ENCODE measurements around the gene SLC26A2.

The SLC26A2 gene

DNA sequence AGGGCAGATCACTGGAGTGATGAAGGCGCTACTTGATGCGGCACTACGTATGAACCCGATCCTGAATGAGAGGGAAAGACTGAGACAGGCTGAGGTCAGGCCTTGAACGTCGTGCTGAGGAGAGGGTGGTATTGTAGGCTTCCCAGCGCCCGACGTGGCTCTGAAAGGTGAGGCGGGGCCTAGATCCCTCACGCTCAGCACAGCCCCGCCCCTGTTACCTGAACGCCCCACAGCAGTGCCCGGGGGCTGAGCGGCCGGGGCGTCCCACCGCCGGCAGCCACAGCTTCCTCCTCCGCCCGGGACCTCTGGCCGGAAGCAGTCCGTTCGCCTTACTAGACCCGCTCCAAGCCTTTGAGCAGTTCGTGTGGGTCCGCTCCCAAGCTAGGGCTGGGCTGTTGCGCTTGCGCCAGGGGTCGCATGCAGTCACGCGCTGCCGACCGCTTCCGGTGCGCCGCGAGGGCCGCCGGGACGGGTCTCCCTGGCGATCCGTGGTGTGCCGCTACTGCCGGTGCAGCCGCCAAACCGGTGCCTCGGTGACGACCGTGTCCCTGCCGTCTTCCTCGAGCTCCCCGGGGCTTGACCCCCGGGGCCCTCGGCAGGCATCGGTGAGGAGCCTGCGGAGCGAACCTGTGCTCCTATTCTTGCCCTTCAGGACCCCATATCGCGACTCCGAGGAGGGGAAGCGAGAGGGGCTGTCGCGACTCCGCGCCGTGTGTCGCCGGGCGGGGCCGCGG, 39.9 kb downstream of the SLC26A2 start, which contains the start of the genes HMGXB3 and TIGD6:
TSS of gene HMGXB3 (plus strand) at position 484 of the 734 bp plus-strand sequence. CDS start 4,114 bp downstream, outside the sequence.
TSS of gene TIGD6 (minus strand) at position 399 of the 734 bp plus-strand sequence. CDS start 4,306 bp downstream, outside the sequence.
- no peaks in the 10 kb centered on the region for H3K9me3 Mint-ChIP-seq (ENCODE audit: low read depth)
- peak within 1 kb of the TSS; percentile 96 for H3K4me3 Mint-ChIP-seq
- no peaks in the 10 kb centered on the region for H3K27me3 Mint-ChIP-seq
- H3K36me3 Mint-ChIP-seq = peaks cover 6% of the 10 kb centered on the region
- H3K4me1 Mint-ChIP-seq (ENCODE audit: low read depth) = peaks cover 47% of the 10 kb centered on the region
- H3K27ac Mint-ChIP-seq = peak within 1 kb of the TSS; percentile 96

DNA sequence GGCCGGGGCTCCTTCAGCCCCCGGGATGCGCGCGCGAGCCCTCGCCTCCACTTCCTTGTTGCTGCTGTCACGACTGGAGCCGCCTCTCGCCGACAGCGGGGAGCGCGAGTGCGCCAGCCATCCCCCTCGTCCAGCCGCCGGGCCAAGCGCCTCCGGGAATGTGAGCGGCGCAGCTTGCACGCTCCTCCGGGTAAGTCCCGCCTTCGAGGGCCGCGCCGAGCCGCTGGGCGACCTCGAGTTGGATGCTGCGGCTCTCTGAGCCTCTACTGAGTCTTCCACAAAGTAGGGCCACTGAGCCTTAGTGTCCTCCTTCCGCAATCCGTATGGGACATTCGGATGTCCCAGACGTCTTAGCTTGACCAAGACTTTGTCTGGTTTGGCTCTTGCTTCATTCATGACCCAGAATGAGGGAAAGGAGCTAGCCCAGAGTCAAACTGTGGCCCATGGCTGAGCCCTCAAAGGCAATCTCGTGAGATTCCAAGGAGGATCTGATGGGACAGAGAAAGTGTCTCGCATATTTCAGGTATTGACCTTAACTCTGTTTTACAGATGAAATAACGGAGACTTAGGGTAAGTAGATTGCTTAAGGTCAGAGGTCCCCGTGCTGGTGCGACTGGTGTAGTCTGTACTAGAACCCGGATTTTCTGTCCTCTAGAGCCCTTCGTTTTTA, 40.6 kb downstream of the SLC26A2 start:
- Mint-ChIP-seq H3K27me3 (no peaks in the 10 kb centered on the region), H3K4me1 (ENCODE audit: low read depth) (peaks cover 47% of the 10 kb centered on the region), H3K27ac (peak overlapping the region; percentile 96), H3K36me3 (peaks cover 4% of the 10 kb centered on the region), H3K4me3 (peak overlapping the region; percentile 96), H3K9me3 (ENCODE audit: low read depth) (no peaks in the 10 kb centered on the region)

DNA sequence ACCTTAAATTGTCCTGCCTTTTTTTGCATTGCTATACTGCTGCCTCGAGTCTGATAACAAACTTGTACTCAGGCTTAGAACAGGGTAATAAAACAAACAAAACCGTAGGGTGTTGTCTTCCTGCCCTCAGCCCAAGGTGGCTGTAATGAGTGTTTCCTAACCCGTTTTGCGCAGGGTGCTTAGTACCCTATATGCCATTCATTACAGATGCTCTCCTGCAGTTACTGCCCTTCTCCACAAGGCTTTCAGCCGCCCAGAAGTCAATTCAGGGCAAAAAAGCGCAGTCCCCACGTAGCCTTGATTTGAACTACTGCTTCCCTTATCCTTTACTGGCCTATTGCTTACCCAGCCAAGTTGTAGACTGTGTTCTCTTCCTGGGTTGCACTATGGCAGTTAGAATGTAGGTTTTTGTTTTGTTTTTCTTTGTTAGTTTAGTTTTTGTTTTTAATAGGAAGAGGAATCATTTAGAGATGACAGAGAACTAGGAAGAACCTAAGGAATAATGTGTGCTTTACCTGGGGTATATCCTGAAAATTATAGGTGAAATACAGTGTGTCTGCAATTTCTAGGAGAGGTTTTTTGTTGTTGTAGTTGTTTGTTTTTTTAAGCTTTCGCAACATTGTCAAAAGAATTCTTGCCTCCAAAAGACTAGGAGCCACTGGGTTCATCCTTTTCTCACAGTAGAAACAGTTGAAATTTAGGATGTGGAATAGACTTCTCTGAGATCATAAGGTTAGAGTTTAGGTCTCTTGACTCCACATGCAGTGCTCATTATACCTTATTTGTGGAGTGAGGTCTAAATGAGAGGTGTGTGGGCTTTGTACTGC, 41.3 kb downstream of the SLC26A2 start:
- Mint-ChIP-seq H3K27ac (peak overlapping the region; percentile 96), H3K4me1 (ENCODE audit: low read depth) (peaks cover 52% of the 10 kb centered on the region), H3K27me3 (no peaks in the 10 kb centered on the region), H3K4me3 (peak overlapping the region; percentile 96), H3K36me3 (peaks cover 4% of the 10 kb centered on the region), H3K9me3 (ENCODE audit: low read depth) (no peaks in the 10 kb centered on the region)

DNA sequence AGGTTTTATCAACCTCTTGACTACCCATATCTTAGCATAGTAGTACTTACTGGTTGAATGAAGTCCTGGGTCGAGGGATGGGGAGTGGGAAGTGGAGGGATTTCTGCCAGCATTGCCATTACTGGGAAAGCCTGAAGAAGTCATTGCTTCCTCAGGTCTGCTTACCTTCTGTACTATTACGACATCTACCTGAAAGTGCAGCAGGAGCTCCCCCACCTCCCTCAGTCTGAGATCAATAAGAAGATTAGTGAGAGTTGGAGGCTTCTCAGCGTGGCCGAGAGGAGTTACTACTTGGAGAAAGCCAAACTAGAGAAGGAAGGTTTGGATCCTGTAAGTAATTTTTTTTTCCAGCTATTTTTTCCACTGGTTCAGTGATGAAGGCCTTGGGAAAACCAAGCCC, 45.8 kb downstream of the SLC26A2 start:
- Mint-ChIP-seq H3K27ac (no peak overlapping the region), H3K4me1 (ENCODE audit: low read depth) (peaks cover 48% of the 10 kb centered on the region), H3K4me3 (no peak overlapping the region), H3K36me3 (peaks cover 4% of the 10 kb centered on the region), H3K9me3 (ENCODE audit: low read depth) (no peaks in the 10 kb centered on the region), H3K27me3 (no peaks in the 10 kb centered on the region)

DNA sequence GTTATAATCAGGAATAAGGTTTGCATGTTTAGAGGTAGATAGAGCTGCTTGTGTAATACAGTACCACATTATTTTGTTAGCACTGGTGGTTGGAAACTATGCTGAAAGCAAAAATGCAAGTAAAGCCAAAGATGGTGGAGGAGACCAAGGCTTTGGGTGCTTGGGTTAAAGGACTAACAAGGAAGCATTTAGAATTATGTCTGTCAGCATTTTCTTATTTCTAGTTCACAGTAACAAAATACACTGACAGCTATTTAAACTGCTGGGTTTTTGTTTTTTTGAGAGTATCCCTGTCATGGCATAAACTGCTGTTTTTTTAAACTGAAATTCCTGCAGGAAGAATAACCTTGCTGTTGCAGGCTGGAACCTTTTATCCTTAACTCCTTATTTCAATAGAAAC, 46.5 kb downstream of the SLC26A2 start:
- no peaks in the 10 kb centered on the region for H3K27me3 Mint-ChIP-seq
- no peaks in the 10 kb centered on the region for H3K9me3 Mint-ChIP-seq (ENCODE audit: low read depth)
- H3K4me3 Mint-ChIP-seq = no peak overlapping the region
- H3K36me3 Mint-ChIP-seq = peaks cover 5% of the 10 kb centered on the region
- H3K4me1 Mint-ChIP-seq (ENCODE audit: low read depth) = peaks cover 46% of the 10 kb centered on the region
- no peak overlapping the region for H3K27ac Mint-ChIP-seq

DNA sequence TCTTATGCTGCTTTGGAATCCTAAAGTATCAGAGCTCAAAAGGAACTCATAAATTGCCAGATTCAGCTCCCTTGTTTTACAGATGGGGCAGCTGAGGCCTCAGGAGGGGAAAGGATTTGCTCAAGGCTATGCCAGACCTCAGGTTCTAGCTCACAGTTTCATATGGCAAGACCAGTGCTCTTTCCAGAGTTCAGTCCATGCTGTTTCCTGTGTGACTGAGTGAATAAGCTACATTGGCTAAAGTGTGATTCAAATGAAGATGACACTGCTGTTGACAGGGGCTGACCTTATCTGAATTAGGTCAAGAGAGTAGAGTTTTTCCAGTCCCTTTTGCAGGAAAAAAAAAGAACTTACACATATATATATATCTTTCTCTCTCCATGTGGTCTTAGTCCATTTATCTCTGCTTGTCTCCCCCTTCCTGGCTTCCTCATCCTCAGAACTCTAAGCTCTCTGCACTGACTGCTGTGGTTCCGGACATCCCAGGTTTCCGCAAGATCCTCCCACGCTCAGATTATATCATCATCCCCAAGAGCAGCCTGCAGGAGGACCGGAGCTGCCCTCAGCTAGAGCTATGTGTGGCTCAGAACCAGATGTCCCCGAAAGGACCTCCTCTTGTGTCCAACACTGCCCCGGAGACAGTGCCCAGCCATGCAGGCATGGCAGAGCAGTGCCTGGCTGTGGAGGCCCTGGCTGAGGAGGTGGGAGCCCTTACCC, 49.3 kb downstream of the SLC26A2 start:
- Mint-ChIP-seq H3K36me3 (peaks cover 22% of the 10 kb centered on the region), H3K9me3 (ENCODE audit: low read depth) (no peaks in the 10 kb centered on the region), H3K27me3 (no peaks in the 10 kb centered on the region), H3K4me1 (ENCODE audit: low read depth) (peaks cover 24% of the 10 kb centered on the region), H3K27ac (no peak overlapping the region), H3K4me3 (no peak overlapping the region)

DNA sequence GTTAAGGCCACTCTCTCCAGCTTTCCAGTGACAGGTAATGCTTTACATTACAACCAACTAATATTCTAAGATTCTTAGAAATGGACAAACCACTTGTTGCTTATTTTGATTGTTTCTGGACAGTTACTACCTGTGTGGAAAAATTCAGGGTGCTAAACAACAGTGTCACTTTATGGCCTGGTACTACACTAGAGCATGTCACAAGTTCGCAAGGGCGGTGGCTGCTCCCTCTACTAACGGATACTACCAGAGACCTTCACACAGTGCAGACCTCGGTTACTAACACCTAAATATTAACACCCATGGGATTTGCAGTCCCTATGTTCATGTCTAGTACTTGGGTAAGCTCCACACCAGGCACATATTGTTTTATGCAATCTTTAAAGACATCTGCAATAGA, 53.4 kb downstream of the SLC26A2 start:
- Mint-ChIP-seq H3K9me3 (ENCODE audit: low read depth) (no peaks in the 10 kb centered on the region), H3K27me3 (no peaks in the 10 kb centered on the region), H3K4me3 (no peak overlapping the region), H3K4me1 (ENCODE audit: low read depth) (peaks cover 4% of the 10 kb centered on the region), H3K36me3 (peaks cover 34% of the 10 kb centered on the region), H3K27ac (no peak overlapping the region)

DNA sequence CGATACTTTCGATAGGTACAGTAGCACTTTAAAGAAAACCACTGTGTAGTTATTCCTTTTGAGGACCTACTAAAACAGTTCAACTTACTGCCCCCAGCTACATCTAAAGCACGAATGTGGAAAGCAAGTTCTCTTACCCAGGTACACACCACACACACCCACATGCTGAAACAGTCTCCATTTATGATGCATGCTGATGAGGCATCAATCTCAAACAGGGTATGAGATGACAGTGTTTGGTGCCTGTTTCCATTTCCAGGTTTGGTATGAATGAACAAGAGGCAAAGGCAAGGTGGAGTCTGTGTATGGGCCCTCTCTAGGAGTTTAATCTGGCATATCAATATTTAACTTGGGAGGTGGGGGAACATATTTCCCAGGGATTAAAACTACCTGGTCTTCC, 53.9 kb downstream of the SLC26A2 start:
- H3K4me1 Mint-ChIP-seq (ENCODE audit: low read depth) = peaks cover 4% of the 10 kb centered on the region
- H3K4me3 Mint-ChIP-seq = no peak overlapping the region
- H3K9me3 Mint-ChIP-seq (ENCODE audit: low read depth) = no peaks in the 10 kb centered on the region
- H3K27me3 Mint-ChIP-seq = no peaks in the 10 kb centered on the region
- peaks cover 39% of the 10 kb centered on the region for H3K36me3 Mint-ChIP-seq
- H3K27ac Mint-ChIP-seq = no peak overlapping the region

DNA sequence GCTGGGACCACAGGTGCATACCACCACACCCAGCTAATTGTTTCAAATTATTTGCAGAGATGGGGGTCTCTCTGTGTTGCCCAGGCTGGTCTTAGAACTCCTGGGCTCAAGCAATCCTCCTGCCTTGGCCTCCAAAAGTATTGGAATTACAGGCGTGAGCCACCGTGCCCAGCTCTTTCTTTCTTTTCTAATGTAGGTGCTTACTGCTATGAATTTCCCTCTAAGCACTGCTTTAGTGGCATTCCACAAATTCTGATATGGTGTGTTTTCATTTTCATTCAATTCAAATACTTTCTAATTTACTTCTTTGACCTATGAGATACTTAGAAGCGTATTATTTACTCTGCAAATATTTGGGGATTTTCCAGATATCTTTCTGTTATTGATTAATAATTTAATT, 54.9 kb downstream of the SLC26A2 start:
- peaks cover 43% of the 10 kb centered on the region for H3K36me3 Mint-ChIP-seq
- peaks cover 4% of the 10 kb centered on the region for H3K4me1 Mint-ChIP-seq (ENCODE audit: low read depth)
- no peak overlapping the region for H3K4me3 Mint-ChIP-seq
- no peak overlapping the region for H3K27ac Mint-ChIP-seq
- H3K27me3 Mint-ChIP-seq = no peaks in the 10 kb centered on the region
- H3K9me3 Mint-ChIP-seq (ENCODE audit: low read depth) = no peaks in the 10 kb centered on the region

DNA sequence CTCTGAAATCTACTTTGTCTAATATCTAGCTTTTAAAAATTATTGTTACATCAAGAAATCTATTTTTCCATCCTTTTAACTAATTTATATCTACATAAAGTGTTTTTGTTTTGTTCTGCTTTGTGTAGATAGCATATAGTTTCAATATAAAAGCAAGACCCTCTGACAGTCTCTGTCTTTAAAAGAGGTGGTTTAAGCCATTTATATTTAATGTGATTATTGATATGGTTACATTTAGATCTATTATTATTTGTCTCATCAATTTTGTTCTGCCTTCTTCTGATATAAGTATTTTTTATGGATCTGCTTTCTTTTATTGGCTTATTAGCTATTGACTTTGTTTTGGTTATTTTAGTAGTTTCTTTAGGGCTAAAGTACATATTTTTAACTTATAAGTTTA, 56.0 kb downstream of the SLC26A2 start:
- H3K36me3 Mint-ChIP-seq = peaks cover 44% of the 10 kb centered on the region
- H3K27me3 Mint-ChIP-seq = no peaks in the 10 kb centered on the region
- H3K4me3 Mint-ChIP-seq = no peak overlapping the region
- no peak overlapping the region for H3K27ac Mint-ChIP-seq
- H3K9me3 Mint-ChIP-seq (ENCODE audit: low read depth) = no peaks in the 10 kb centered on the region
- H3K4me1 Mint-ChIP-seq (ENCODE audit: low read depth) = peaks cover 5% of the 10 kb centered on the region

DNA sequence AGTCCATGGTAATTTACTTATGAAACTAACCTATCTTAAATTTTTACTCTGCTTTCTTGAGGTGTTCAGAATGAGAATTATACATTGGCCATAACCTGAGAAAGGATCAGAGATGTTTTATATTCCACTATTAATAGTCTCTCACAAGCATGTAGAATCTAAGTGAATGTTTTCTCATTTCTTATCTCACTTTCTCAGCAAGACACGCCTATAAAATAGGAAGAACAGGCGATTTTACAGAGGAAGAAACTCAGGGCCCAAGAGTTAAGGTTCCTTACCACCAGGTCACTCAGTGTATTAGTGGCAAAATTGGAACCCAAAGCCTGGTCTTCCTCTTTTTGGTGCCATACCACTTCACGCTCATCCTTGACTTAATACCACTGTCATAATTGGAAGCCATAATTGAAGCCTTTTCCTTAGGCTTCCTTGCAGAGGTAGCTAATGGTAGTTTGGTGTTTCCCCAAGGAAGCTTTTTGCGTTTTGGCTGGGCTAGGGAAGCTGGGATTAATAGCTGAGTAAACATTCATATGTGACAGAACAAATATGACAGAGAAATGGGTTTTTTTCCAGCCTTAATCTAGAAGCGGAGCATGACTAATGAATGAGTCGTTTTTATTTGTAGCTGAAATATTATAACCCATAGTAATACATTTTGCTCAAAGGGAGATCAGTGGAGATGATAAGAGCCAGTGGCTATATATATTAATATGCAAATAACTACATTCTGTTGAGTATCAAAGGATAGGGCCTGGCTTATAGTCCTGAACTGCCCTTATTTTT, 56.9 kb downstream of the SLC26A2 start:
- no peak overlapping the region for H3K4me3 Mint-ChIP-seq
- H3K27me3 Mint-ChIP-seq = no peaks in the 10 kb centered on the region
- no peaks in the 10 kb centered on the region for H3K9me3 Mint-ChIP-seq (ENCODE audit: low read depth)
- H3K27ac Mint-ChIP-seq = no peak overlapping the region
- H3K4me1 Mint-ChIP-seq (ENCODE audit: low read depth) = peaks cover 9% of the 10 kb centered on the region
- H3K36me3 Mint-ChIP-seq = peaks cover 43% of the 10 kb centered on the region

DNA sequence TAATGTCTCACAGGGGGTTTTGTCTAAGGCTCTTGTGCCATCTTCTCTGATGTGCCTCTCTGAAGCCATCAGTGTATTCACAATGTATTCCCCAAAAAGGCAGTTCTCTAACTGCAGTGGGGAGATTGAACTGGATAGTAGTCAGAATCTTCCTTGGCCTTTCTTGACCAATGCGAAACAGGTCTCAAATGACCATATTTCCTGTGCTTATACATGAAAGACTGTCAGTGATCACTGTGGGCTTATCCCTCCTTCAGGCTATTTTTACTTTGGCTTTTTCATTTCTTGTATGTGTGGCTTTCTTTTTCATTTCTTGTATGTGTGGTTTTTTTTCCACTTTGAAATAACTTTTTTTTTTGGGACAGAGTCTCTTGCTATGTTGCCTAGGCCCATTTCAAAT, 59.7 kb downstream of the SLC26A2 start:
- Mint-ChIP-seq H3K36me3 (peaks cover 28% of the 10 kb centered on the region), H3K27ac (no peak overlapping the region), H3K9me3 (ENCODE audit: low read depth) (no peaks in the 10 kb centered on the region), H3K27me3 (no peaks in the 10 kb centered on the region), H3K4me1 (ENCODE audit: low read depth) (peaks cover 9% of the 10 kb centered on the region), H3K4me3 (no peak overlapping the region)

DNA sequence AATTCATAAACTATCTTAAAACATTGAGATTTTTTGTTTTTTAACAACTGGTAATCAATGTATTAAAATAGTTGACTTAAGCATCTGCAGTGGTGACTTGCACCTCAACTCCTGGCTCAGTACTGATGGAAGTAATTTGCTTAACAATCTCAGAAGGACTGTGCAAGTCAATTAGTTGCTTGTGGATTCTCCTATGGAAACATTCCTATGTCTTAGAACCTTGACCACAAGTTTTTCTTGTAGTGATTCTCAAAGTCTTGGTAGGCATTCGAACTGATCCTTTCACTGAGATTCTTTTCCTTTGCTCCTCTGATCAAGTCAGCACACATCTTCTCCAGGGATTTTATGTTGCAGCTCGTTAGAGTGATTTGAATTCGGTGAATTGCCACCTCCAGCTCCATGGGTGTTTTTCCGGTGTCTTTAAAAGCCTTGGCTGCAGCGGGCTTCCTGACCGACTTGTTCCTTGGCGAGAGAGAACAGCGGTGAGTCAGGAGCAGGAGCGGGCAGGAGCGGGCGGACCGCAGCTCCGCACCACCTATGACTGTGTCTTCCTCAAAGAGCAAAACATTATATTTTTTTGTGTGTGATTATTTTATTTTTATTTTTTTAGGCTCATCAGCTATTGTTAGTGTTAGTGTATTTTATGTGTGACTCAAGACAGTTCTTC, 61.1 kb downstream of the SLC26A2 start:
- Mint-ChIP-seq H3K4me3 (no peak overlapping the region), H3K9me3 (ENCODE audit: low read depth) (no peaks in the 10 kb centered on the region), H3K27me3 (no peaks in the 10 kb centered on the region), H3K36me3 (peaks cover 18% of the 10 kb centered on the region), H3K4me1 (ENCODE audit: low read depth) (peaks cover 9% of the 10 kb centered on the region), H3K27ac (peak overlapping the region; percentile 55)

All from activated naive CD8-positive, alpha-beta T cell (primary cell).